ENCODE data around the gene MYOM1. TPM values are rescaled to one million over a fixed set of nuclear protein-coding genes. Genes with fewer than 3 reads are reported as not detected.

Gene MYOM1
- total RNA-seq, 1 experiment from 2014 or later, result 0.07 TPM

- Histone ChIP-seq H3K27me3 (ENCODE audit: low read length) (no peaks in the 10 kb centered on the region), H3K27ac (ENCODE audit: low read length) (no peak overlapping the region), H3K9me2 (replicated peaks; ENCODE audit: low read length) (no peaks in the 10 kb centered on the region), H3K4me1 (ENCODE audit: insufficient read depth, low read length) (peaks cover 38% of the 10 kb centered on the region), H3K9me3 (ENCODE audit: low read length) (no peaks in the 10 kb centered on the region), H2AFZ (ENCODE audit: low read length) (no peak overlapping the region), H3F3A (ENCODE audit: low read length, unreplicated experiment) (no peaks in the 10 kb centered on the region), H3K4me2 (ENCODE audit: low read length) (no peak overlapping the region), H4K20me1 (ENCODE audit: low read length) (no peaks in the 10 kb centered on the region), H3K79me2 (ENCODE audit: low read length) (no peaks in the 10 kb centered on the region), H3K4me3 (ENCODE audit: low read length) (no peak overlapping the region), H3K9ac (ENCODE audit: low read length) (no peak overlapping the region), H3K36me3 (ENCODE audit: low read depth, low read length) (no peaks in the 10 kb centered on the region)
- ChIA-PET POLR2A (ENCODE audit: unreplicated experiment) (interaction anchor here (0.7 kb wide), 1 partner anchor 12 kb away, joined by 19 read pairs; no protein-coding TSS in a partner anchor), CTCF (interaction anchor here (0.6 kb wide), 1 partner anchor 26 kb away, joined by 3 read pairs; no protein-coding TSS in a partner anchor)
- intact Hi-C loops (cut with micrococcal nuclease), result no loop called here
- no TSS peak for BruUV-seq (replicated peaks)
- no peak for ATAC-seq
- TF ChIP-seq EZH2 (IDR thresholded peaks at IDR 0.05; ENCODE audit: low read length, unreplicated experiment), result no peak
- no peak for TF ChIP-seq EZH2phosphoT487 (IDR thresholded peaks at IDR 0.05; ENCODE audit: borderline replicate concordance, low read length)
- no peak for TF ChIP-seq CTCF (conservative IDR thresholded peaks at IDR 0.05; ENCODE audit: low read depth, low read length)
- no peak for DNase-seq
Measured at GRCh38 chr18:3114451-3114850, 105.3 kb downstream of the MYOM1 start.

GRCh38 chr18:3114026-3114425, 105.7 kb downstream of the MYOM1 start:
- peaks cover 34% of the 10 kb centered on the region for H3K4me1 ChIP-seq (ENCODE audit: insufficient read depth, low read length)
- H4K20me1 ChIP-seq (ENCODE audit: low read length), result no peaks in the 10 kb centered on the region
- CTCF ChIA-PET, result interaction anchor here (0.6 kb wide), 1 partner anchor 26 kb away, joined by 3 read pairs; no protein-coding TSS in a partner anchor
- H3K27ac ChIP-seq (ENCODE audit: low read length), result no peak overlapping the region
- no TSS peak for BruUV-seq (replicated peaks)
- no peak for ATAC-seq
- peak; percentile 52 for DNase-seq
- H3K79me2 ChIP-seq (ENCODE audit: low read length), result no peaks in the 10 kb centered on the region
- no peaks in the 10 kb centered on the region for H3K27me3 ChIP-seq (ENCODE audit: low read length)
- H2AFZ ChIP-seq (ENCODE audit: low read length), result no peak overlapping the region
- H3K9ac ChIP-seq (ENCODE audit: low read length), result no peak overlapping the region
- H3K4me2 ChIP-seq (ENCODE audit: low read length), result no peak overlapping the region
- intact Hi-C loops (cut with micrococcal nuclease), result no loop called here
- POLR2A ChIA-PET (ENCODE audit: unreplicated experiment), result interaction anchor here (0.7 kb wide), 1 partner anchor 12 kb away, joined by 19 read pairs; no protein-coding TSS in a partner anchor
- no peak overlapping the region for H3K4me3 ChIP-seq (ENCODE audit: low read length)
- no peaks in the 10 kb centered on the region for H3K36me3 ChIP-seq (ENCODE audit: low read depth, low read length)
- TF ChIP-seq EZH2 (IDR thresholded peaks at IDR 0.05; ENCODE audit: low read length, unreplicated experiment) (no peak), CTCF (conservative IDR thresholded peaks at IDR 0.05; ENCODE audit: low read depth, low read length) (no peak), EZH2phosphoT487 (IDR thresholded peaks at IDR 0.05; ENCODE audit: borderline replicate concordance, low read length) (no peak)
- no peaks in the 10 kb centered on the region for H3K9me2 ChIP-seq (replicated peaks; ENCODE audit: low read length)
- no peaks in the 10 kb centered on the region for H3F3A ChIP-seq (ENCODE audit: low read length, unreplicated experiment)
- no peaks in the 10 kb centered on the region for H3K9me3 ChIP-seq (ENCODE audit: low read length)

- Histone ChIP-seq H3F3A (ENCODE audit: low read length, unreplicated experiment) (no peaks in the 10 kb centered on the region), H3K9ac (ENCODE audit: low read length) (no peak overlapping the region), H3K9me2 (replicated peaks; ENCODE audit: low read length) (no peaks in the 10 kb centered on the region), H3K4me3 (ENCODE audit: low read length) (no peak overlapping the region), H3K27ac (ENCODE audit: low read length) (no peak overlapping the region), H3K27me3 (ENCODE audit: low read length) (no peaks in the 10 kb centered on the region), H3K79me2 (ENCODE audit: low read length) (no peaks in the 10 kb centered on the region), H2AFZ (ENCODE audit: low read length) (no peak overlapping the region), H3K4me1 (ENCODE audit: insufficient read depth, low read length) (peaks cover 15% of the 10 kb centered on the region), H3K9me3 (ENCODE audit: low read length) (no peaks in the 10 kb centered on the region), H3K36me3 (ENCODE audit: low read depth, low read length) (no peaks in the 10 kb centered on the region), H3K4me2 (ENCODE audit: low read length) (no peak overlapping the region), H4K20me1 (ENCODE audit: low read length) (no peaks in the 10 kb centered on the region)
- no peak for TF ChIP-seq EZH2phosphoT487 (IDR thresholded peaks at IDR 0.05; ENCODE audit: borderline replicate concordance, low read length)
- no peak for TF ChIP-seq CTCF (conservative IDR thresholded peaks at IDR 0.05; ENCODE audit: low read depth, low read length)
- no peak for TF ChIP-seq EZH2 (IDR thresholded peaks at IDR 0.05; ENCODE audit: low read length, unreplicated experiment)
- DNase-seq (no peak), ATAC-seq (no peak)
- ChIA-PET POLR2A (ENCODE audit: unreplicated experiment) (interaction anchor here (0.6 kb wide), 1 partner anchor 111 kb away, joined by 3 read pairs; no protein-coding TSS in a partner anchor), CTCF (no interaction called here)
- intact Hi-C loops (cut with micrococcal nuclease), result no loop called here
- BruUV-seq (replicated peaks), result no TSS peak
Measured at GRCh38 chr18:3111523-3112240, 108.1 kb downstream of the MYOM1 start.
